AG04450 (cell line): ENCODE data around the gene THRB. TPM values are rescaled to one million over a fixed set of nuclear protein-coding genes. Genes with fewer than 3 reads are reported as not detected.

Experiments
- CTCF ChIA-PET: fragments of 300-600, 350-600 bp; formaldehyde crosslinking; extraction: SDS; loops from one replicate; lab custom pipeline; 2022; ENCODE audit warnings: antibody characterized with exemption, inconsistent platforms; lab: Charles Lee
- POLR2A ChIA-PET: fragments of 350-600 bp; formaldehyde crosslinking; extraction: SDS; loops from one replicate; lab custom pipeline; 2021; ENCODE audit warnings: antibody characterized with exemption, inconsistent platforms; lab: Yijun Ruan, JAX
- DNase-seq: peaks from one replicate; pipeline ENCODE4 v3.0.0-alpha.2; 2011; ENCODE audit warnings: low read depth, low spot score
- H3K27ac ChIP-seq: one replicate; pipeline ENCODE4 v1.5.1; 2012; ENCODE audit warnings: low read depth, low read length, control low read depth
- H3K27me3 ChIP-seq: one replicate; pipeline ENCODE4 v1.6.0; 2012; ENCODE audit warnings: low read length; ENCODE audit not compliant: control insufficient read depth, insufficient read depth
- H3K4me3 ChIP-seq: 2 replicates; pipeline ENCODE4 v1.5.1; 2011; ENCODE audit warnings: mild to moderate bottlenecking, low read depth, low read length, control low read depth
- H3K9me3 ChIP-seq: 2 replicates; pipeline ENCODE4 v1.5.1; 2012; ENCODE audit warnings: low read length; ENCODE audit not compliant: control insufficient read depth, insufficient read depth
- polyA plus RNA-seq: library from polyadenylated mRNA; depleted of rRNA; stranded (reverse); fragments of >200 nt; gene quantifications from 2 replicates; pipeline ENCODE4 v1.2.3, GENCODE V29; 2011
- TF ChIP-seq, protein P1 (sequence below): IDR thresholded peaks from 2 replicates; pipeline ENCODE4 v1.5.1; 2011; ENCODE audit warnings: low read depth, low read length, control low read depth, inconsistent platforms

THRB gene
- polyA plus RNA-seq, 1 experiment: 0.02 TPM

DNA sequence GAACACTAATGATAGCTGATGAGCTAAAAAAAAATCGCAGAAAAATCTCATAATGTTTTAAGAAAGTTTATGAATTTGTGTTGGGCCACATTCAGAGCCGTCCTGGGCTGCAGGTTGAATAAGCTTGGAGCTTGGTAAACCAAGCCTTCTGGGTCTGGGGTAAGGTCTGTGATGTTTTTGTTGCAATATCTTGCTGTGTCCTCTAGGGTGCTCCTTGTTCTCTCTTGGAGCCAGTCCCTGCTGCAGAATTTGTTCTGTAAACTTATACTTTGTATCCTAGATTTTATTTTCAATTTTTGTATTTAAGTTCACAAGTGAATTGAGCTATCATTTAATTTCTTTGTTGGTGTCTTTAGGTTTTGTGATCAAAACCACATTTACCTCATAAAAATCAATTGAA is 405.9 kb downstream of the THRB start:
- no peak overlapping the region for H3K4me3 ChIP-seq
- ChIA-PET CTCF (interaction anchor here (0.6 to 2.5 kb wide), 18 partner anchors 9 to 175 kb away, joined by 3 to 11 read pairs (median 4); no protein-coding TSS in a partner anchor), POLR2A (no interaction called here)
- no peaks in the 10 kb centered on the region for H3K9me3 ChIP-seq
- H3K27me3 ChIP-seq: peaks cover 3% of the 10 kb centered on the region
- no peak for DNase-seq
- no peak overlapping the region for H3K27ac ChIP-seq
- TF ChIP-seq, protein P1, sequence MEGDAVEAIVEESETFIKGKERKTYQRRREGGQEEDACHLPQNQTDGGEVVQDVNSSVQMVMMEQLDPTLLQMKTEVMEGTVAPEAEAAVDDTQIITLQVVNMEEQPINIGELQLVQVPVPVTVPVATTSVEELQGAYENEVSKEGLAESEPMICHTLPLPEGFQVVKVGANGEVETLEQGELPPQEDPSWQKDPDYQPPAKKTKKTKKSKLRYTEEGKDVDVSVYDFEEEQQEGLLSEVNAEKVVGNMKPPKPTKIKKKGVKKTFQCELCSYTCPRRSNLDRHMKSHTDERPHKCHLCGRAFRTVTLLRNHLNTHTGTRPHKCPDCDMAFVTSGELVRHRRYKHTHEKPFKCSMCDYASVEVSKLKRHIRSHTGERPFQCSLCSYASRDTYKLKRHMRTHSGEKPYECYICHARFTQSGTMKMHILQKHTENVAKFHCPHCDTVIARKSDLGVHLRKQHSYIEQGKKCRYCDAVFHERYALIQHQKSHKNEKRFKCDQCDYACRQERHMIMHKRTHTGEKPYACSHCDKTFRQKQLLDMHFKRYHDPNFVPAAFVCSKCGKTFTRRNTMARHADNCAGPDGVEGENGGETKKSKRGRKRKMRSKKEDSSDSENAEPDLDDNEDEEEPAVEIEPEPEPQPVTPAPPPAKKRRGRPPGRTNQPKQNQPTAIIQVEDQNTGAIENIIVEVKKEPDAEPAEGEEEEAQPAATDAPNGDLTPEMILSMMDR: peak; percentile 52

DNA sequence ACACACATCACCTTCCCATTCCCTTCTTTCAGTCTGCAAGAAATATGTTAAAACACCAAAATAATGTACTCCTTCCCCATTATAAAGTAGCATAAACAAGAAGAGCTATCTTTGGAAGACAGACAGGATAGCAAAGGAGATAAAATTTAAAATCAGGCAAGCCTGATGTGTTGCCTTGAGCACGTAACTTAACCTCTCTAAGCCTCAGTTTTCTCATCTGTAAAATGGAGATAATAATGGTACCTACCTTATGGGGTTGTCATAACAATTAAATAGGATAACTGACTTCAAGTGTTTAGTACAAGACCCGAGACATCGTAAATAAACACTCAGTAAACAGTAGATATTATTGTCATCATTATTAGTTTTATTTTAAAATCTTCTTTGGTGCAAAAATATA is 407.2 kb downstream of the THRB start:
- no peak for DNase-seq
- H3K4me3 ChIP-seq: no peak overlapping the region
- TF ChIP-seq, protein P1: no peak
- H3K27ac ChIP-seq: no peak overlapping the region
- CTCF ChIA-PET: interaction anchor here (0.8 to 2.5 kb wide), 4 partner anchors 150 to 597 kb away, joined by 4 to 11 read pairs (median 4); no protein-coding TSS in a partner anchor
- H3K9me3 ChIP-seq: no peaks in the 10 kb centered on the region
- peaks cover 3% of the 10 kb centered on the region for H3K27me3 ChIP-seq
- POLR2A ChIA-PET: interaction anchor here (0.7 kb wide), 1 partner anchor 753 kb away, joined by 3 read pairs; no protein-coding TSS in a partner anchor

DNA sequence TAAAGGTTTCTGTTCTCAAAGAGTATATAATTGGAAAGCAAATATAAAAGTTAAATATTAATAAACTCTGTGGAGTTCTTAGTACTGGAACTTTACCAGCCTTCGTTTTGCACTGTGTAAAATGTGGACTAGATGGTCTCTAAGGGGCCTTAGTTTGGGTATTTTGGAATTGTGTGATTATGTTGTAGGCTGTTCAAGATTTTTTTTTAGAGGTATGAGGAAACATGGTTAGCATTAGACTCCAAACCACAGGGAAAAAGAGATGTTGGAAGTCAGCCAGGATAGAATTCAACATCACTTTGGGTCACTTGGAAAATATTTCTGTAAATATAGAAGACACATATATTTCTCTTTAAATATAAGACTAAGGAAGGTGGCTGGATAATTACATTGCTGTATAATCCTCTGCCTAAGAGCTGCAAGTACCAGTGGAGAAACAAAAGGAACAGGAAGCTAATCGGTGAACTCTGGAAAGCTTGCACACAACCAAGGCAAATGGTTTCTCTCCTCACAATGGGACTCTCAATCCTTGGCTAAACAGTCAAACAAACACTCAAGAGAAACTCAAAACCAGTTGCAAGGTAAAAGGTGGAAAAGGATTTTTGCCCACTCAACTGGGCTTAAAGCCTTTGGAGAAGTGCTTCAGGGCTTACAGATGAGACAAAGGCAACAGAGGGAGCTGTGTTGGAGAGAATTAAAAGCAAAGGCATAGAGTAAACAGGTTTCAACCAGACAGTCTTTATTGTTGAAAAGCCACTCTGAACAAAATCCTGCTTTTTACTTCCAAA is 407.8 kb downstream of the THRB start:
- peaks cover 3% of the 10 kb centered on the region for H3K27me3 ChIP-seq
- H3K9me3 ChIP-seq: no peaks in the 10 kb centered on the region
- TF ChIP-seq, protein P1: no peak
- no peak overlapping the region for H3K4me3 ChIP-seq
- no peak for DNase-seq
- ChIA-PET CTCF (interaction anchor here (0.8 to 2.5 kb wide), 4 partner anchors 150 to 597 kb away, joined by 4 to 11 read pairs (median 4); no protein-coding TSS in a partner anchor), POLR2A (interaction anchor here (0.7 kb wide), 1 partner anchor 754 kb away, joined by 3 read pairs; no protein-coding TSS in a partner anchor)
- H3K27ac ChIP-seq: no peak overlapping the region

DNA sequence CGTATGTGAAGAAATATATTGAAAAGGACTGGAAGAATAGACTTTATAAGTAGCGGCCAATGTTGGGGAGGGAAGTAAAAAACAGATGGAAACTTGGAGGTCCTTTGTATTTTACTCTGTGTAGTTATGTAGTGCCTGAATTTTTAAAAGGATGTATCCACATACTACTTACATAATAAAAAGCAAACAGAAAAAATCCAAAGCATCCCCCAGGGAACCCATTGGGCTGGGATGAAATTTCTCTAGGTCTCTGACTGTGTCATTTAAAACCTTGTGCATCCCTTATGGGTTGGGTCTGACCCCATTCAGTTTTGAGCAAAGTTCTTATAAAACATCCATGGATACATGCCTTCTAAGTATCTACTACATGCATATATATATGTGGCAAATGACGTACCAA is 408.4 kb downstream of the THRB start:
- TF ChIP-seq, protein P1: no peak
- Histone ChIP-seq H3K27me3 (peaks cover 3% of the 10 kb centered on the region), H3K27ac (no peak overlapping the region), H3K4me3 (no peak overlapping the region), H3K9me3 (no peaks in the 10 kb centered on the region)
- DNase-seq: no peak
- POLR2A ChIA-PET: no interaction called here
- CTCF ChIA-PET: no interaction called here

DNA sequence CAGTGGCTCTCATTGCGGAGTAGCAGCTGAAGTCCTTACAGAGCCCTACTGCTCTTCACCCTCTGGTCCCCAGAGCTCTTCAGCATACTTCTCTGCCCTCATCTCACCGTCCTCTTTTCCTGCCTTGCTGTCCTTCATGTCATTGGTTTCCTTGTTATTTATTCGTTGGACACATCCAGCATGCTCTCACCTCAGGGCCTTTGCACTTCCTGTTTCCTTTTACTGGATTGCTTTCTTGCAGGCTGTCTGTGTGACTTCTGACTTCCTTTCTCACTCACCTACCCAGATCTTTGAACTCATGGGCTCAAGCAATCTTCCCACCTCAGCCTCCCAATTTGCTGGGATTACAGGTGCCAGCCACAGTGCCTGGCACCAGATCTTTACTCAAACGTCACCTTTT is 422.5 kb downstream of the THRB start:
- POLR2A ChIA-PET: no interaction called here
- CTCF ChIA-PET: no interaction called here
- Histone ChIP-seq H3K9me3 (no peaks in the 10 kb centered on the region), H3K27ac (no peak overlapping the region), H3K27me3 (no peaks in the 10 kb centered on the region), H3K4me3 (no peak overlapping the region)
- no peak for DNase-seq
- TF ChIP-seq, protein P1: no peak
